Measurements from ENCODE around the gene ATXN7L1. TPM values are rescaled to one million over a fixed set of nuclear protein-coding genes. Genes with fewer than 3 reads are reported as not detected.

Gene ATXN7L1
- total and polyA plus RNA-seq, 2 of the 8 experiments (the other 6 are each of a cell fraction or from before 2014, with no cell fraction given), result 14.3 to 34.0 TPM

DNA sequence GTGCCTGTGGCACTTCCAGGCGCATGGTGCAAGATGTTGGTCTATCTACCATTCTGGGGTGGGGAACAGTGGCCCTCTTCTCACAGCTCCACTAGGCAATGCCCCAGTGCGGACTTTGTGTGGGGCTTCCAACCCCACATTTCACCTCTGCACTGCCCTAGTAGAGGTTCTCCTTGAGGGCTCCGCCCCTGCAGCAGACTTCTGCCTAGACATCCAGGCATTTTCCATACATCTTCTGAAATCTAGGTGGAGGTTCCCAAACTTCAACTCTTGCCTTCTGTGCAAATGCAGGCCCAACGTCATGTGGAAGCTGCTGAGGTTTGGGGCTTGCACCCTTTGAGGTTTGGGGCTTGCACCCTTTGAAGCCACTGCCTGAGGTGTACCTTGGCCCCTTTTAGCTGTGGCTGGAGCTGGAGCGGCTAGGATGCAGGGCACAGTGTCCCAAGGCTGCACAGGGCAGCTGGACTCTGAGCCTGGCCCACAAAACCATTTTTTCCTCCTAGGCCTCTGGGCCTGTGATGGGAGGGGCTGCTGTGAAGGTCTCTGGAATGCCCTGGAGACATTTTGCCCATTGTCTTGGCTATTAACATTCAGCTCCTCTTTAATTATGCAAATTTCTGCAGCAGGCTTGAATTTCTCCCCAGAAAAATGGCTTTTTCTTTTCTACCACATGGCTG is 164.5 kb downstream of the ATXN7L1 start:
- Histone ChIP-seq H3K9ac (replicated peaks in 1 of 4; ENCODE audit: extremely low read depth in 1 of 4, low read depth in 3 of 4, low read length in 3 of 4) (no peak overlapping the region), H2BK15ac (ENCODE audit: low read length) (no peak overlapping the region), H4K8ac (ENCODE audit: extremely low read depth, insufficient read depth, low read length) (no peak overlapping the region), H2BK20ac (ENCODE audit: low read length) (no peak overlapping the region), H3K23ac (ENCODE audit: insufficient read length) (no peak overlapping the region), H3K27me3 (replicated peaks in 1 of 4; ENCODE audit: control insufficient read depth in 3 of 4, extremely low read depth in 1 of 4, insufficient read depth in 3 of 4, low read length in 3 of 4) (no peaks in the 10 kb centered on the region), H3K9me3 (ENCODE audit: insufficient read depth in 2 of 2, low read depth in 1 of 2, low read length in 1 of 2) (peaks cover 29 to 38% of the 10 kb centered on the region in 2 experiments), H3K23me2 (ENCODE audit: low read depth, low read length) (no peaks in the 10 kb centered on the region), H4K5ac (ENCODE audit: insufficient read length, low read depth, low read length) (no peak overlapping the region), H3K36me3 (ENCODE audit: control insufficient read depth in 2 of 4, insufficient read depth in 4 of 4, low read length in 3 of 4) (peaks cover 0 to 27% (median 1%) of the 10 kb centered on the region in 4 experiments; a peak in 4 of 8 replicates), H4K91ac (replicated peaks; ENCODE audit: insufficient read length, low read length) (no peak overlapping the region), H3K14ac (ENCODE audit: insufficient read length) (no peak overlapping the region), H3K18ac (ENCODE audit: extremely low read depth, low read length) (no peak overlapping the region), H2AFZ (ENCODE audit: low read length) (no peak overlapping the region), H3K27ac (ENCODE audit: low read depth, low read length) (no peak overlapping the region), H3K56ac (replicated peaks; ENCODE audit: insufficient read length, low read depth, low read length) (no peak overlapping the region), H3K4me1 (replicated peaks in 1 of 4; ENCODE audit: control insufficient read depth in 3 of 4, insufficient read depth in 4 of 4, low read length in 3 of 4) (peaks cover 0 to 3% (median 0%) of the 10 kb centered on the region in 4 experiments; a peak in 1 of 7 replicates), H2BK12ac (ENCODE audit: low read depth, low read length) (no peak overlapping the region), H3K4me2 (ENCODE audit: insufficient read depth in 1 of 2, low read depth in 2 of 2, low read length in 2 of 2) (no peak overlapping the region), H4K20me1 (replicated peaks in 1 of 2; ENCODE audit: control insufficient read depth in 1 of 2, insufficient read depth in 2 of 2, low read length in 2 of 2) (no peaks in the 10 kb centered on the region), H2AK5ac (ENCODE audit: low read depth, low read length) (no peak overlapping the region), H2BK5ac (ENCODE audit: low read depth, low read length) (no peak overlapping the region), H3K79me2 (ENCODE audit: control insufficient read depth in 1 of 2, insufficient read depth in 2 of 2, low read length in 2 of 2) (no peaks in the 10 kb centered on the region), H2BK120ac (replicated peaks; ENCODE audit: low read depth, low read length) (no peak overlapping the region), H3K4ac (replicated peaks; ENCODE audit: insufficient read length, low read depth, low read length) (no peak overlapping the region), H3K4me3 (ENCODE audit: extremely low read depth in 1 of 4, insufficient read depth in 2 of 4, low read depth in 3 of 4, low read length in 4 of 4) (peak overlapping the region in 1 of 4 experiments; percentile 27; a peak in 1 of 8 replicates), H3K79me1 (ENCODE audit: low read depth, low read length) (no peaks in the 10 kb centered on the region)
- FAIRE-seq (no peak), DNase-seq (ENCODE audit: low read depth in 1 of 2, low spot score in 2 of 2) (no peak)
- POLR2A ChIA-PET (ENCODE audit: partially characterized antibody), result interaction anchor here (0.9 kb wide), 1 partner anchor 23 kb away, joined by 4 read pairs; no protein-coding TSS in a partner anchor
- CTCF ChIA-PET (ENCODE audit: partially characterized antibody), result no interaction called here
- TF ChIP-seq CBX5 (IDR thresholded peaks at IDR 0.05; ENCODE audit: low read depth, low read length) (peak; percentile 89; the same call in 1 of the 2 replicates), TBP (IDR thresholded peaks at IDR 0.05; ENCODE audit: low read depth, low read length) (no peak)
- 88% methylated on average over 5 of the region's 5 CpGs; no CpG with 5 or more reads in 1 of the 2 experiments for WGBS, 2 experiments (ENCODE audit: extremely low coverage in 1 of 2, insufficient coverage in 1 of 2, insufficient read length in 1 of 2, insufficient replicate concordance in 2 of 2, low coverage in 1 of 2, low lambda C conversion rate in 2 of 2, missing lambda C conversion rate in 1 of 2)

All from H1 (cell line).